LoVo (cell line): ENCODE measurements around the gene ASPDH.
A peak's percentile ranks its signal among the peaks of the same experiment; 100 is the strongest.

ENCODE experiments used
- DNase-seq: peaks from one replicate; pipeline ENCODE4 v3.0.0-alpha.2; 2016; ENCODE audit warnings: low spot score

Gene ASPDH

GRCh38 chr19:50513746-50514345 lies at the start of gene ASPDH:
Gene ASPDH, minus strand, starts transcription at chr19:50513913. Its CDS starts 90 bp downstream, at chr19:50513823.
- no peak for DNase-seq

- DNase-seq = no peak
Observed at GRCh38 chr19:50562996-50563395, 49.3 kb upstream of the ASPDH start.

GRCh38 chr19:50562329-50562728 lies 48.6 kb upstream of the ASPDH start:
- DNase-seq = no peak

- DNase-seq = no peak
Observed at GRCh38 chr19:50559636-50560035, 45.9 kb upstream of the ASPDH start.

DNA sequence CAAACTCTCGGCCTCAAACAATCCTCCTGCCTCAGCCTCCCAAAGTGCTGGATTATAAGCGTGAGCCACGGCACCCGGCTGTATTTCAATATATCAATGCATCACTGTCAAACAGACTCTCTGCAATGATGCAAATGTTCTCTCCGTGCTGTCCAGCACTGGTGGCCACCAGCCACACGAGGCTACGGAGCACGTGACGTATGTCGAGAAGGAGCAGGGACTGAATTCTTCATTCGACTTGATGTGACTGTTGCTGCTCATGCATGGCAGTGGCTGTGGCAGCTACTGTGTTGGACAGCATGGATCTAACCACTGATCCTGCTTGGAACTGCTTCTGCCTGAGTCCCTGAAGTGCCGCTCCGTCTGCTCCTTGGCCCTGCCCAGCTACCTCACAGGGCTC lies 44.7 kb upstream of the ASPDH start:
- DNase-seq = no peak

- DNase-seq = no peak
Observed at GRCh38 chr19:50558039-50558438, 44.3 kb upstream of the ASPDH start.

- peak; percentile 19 for DNase-seq
Observed at GRCh38 chr19:50557009-50557613, 43.4 kb upstream of the ASPDH start.

GRCh38 chr19:50556282-50557008 lies 42.7 kb upstream of the ASPDH start:
- DNase-seq = peak; percentile 72

DNA sequence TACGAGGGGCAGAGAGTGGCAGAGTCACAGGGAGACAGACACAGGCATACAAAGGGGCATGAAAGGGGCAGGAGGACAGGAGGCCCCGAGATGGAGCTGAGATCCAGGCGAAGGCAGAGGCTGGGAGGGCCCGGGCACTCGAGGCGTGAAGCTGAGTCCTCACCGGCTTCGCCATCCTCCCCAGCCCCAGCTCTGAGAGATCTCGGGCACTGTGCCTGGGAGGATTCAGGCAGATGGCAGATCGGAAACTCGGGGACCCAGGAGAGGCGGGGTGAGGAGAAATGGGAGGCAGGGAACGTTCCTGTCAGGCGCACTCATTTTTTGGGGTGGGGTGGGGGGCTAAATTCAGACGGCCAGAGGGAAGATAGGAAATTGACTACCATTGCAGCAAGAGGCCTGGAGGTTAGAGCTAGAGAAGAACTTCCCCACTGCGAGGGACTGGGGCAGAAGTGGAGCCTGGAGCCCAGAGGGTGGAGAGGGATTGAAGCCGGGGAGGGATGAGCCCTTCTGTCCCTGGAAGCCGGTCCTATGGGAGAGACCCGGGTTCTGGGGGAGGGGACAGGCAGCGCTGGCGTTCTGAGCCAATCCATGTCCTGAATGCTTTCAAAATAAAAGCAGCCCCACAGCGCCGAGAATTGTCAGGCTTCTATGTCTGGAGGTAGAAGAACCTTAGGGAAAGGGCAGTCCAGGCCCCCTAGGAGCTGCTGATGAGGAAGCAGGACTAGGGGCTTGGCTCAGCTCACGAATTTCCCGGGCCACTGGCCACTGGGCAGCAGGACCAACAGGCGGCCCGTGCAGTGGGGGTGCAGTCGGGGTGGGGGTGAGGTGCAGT lies 42.0 kb upstream of the ASPDH start:
- no peak for DNase-seq

DNA sequence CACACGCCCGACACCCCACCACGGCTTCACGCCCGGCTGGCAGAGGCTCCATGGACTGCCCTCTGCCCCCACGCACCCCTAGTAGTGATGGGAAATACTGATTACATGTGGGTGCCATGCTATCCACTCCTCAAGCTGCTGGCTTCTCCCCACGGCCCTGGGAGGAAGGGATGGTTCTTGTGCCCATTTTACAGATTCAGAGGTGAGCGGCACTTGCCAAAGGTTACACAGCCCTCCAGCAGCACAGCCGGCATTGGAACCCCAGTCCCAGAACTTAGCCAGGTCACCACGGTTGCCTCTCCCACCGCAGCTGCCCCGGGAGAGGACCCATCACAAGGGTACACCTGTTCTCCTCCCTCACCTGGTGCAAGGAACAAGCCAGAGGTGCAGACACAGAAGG lies 41.3 kb upstream of the ASPDH start:
- no peak for DNase-seq

GRCh38 chr19:50554212-50554611 lies 40.5 kb upstream of the ASPDH start:
- no peak for DNase-seq

GRCh38 chr19:50553134-50553703 lies 39.5 kb upstream of the ASPDH start:
- DNase-seq = no peak

GRCh38 chr19:50552540-50552939 lies 38.8 kb upstream of the ASPDH start:
- DNase-seq = no peak

DNA sequence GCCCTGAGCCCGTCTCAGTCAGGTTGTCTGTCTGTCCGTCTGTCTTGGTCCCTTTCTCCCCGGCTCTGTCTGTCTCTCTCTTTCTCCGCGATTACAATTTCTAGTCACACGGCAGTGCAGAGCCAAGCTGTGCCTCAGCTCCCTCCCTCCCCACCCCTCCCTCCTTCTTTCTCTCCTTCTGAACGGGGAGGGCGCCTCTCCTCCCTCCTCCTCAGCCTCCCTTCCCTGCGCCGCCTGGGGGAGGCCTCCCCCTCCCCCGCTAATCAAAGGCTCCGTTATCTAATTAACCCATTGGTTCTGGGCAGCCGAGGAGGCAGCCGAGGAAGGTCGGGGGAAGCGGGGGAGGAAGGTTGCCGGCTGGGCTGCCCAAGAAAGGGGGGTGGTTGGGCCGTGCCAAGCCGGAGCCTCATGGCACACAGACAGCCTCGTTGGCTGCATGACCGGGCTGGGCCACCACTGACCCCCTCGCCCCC lies 38.0 kb upstream of the ASPDH start:
- no peak for DNase-seq

DNA sequence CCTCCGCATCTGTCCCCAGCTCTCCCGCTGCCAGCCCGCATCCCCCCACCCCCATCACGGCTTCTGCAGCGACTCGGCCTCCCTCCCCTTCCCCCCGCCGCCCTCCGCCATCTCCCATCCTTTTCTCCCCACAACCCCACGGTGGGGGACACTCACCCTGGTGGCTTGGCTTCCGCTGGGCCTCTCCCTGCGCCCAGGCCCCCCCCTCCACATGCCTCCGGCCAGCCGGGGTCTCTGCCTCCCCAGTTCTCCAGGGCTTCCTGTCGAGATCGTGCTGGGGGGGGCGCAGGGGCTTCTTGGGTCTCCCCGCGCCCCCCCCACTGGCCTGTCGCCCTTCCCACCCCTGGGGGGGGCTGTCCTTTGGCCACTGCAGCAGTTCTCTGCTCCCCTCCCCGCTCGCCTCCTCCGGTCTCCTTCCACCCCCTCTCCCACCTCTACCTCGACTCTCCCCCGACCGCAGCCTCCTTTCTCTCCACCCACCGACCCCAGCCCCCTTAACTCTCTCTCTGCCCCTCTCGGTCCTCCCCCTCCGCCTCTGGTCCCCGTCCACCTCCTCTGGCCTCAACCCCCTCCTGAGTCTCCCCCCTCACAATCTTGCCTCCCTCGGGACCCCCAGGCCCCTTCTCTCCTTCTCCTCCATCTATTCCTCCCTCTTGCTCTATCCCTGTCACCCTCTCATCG lies 37.5 kb upstream of the ASPDH start:
- DNase-seq = no peak

- DNase-seq = no peak
Observed at GRCh38 chr19:50550594-50550966, 36.9 kb upstream of the ASPDH start.

GRCh38 chr19:50549927-50550593 lies 36.3 kb upstream of the ASPDH start:
- DNase-seq = no peak

DNA sequence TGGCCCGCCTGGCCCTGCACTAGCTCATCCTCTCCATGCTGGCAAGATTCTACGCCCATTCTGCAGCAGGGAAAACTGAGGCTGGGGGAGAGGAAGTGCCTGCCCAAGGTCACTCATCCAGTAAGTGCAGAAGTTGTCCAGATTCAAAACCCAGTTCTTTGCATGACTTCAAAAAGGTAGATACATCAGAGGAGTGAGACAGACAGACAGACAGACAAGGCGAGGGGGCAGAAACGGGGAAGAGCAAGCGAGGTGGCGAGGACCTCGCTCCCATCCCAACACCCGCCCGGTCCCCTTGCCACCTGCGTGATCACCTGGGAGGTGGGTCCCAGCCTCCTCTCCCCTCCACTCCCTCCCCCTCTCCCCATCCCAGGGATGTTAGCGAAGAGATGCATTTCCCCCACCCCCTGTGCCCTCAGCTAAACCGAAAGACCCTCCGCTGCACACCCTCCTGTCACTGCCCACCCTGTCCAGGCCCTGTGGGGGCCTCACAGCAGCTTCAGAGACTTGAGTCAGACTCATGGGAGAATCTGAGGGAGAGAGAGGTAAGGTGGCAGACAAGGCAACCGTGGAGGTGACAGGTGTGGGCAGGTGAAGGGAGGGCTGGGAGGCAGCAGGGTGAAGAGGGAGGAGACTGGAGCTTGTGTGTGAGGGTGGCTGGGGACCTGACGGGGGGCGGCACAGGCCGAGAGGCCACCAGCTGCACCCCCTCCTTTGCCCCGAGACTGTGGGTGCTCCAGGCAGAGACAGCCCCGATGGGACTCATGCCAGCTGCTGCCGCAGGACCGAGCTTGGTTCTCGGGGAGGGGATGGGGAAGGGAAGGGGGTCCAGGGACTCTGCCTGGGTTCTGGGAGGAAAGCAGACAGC lies 35.6 kb upstream of the ASPDH start:
- no peak for DNase-seq

DNA sequence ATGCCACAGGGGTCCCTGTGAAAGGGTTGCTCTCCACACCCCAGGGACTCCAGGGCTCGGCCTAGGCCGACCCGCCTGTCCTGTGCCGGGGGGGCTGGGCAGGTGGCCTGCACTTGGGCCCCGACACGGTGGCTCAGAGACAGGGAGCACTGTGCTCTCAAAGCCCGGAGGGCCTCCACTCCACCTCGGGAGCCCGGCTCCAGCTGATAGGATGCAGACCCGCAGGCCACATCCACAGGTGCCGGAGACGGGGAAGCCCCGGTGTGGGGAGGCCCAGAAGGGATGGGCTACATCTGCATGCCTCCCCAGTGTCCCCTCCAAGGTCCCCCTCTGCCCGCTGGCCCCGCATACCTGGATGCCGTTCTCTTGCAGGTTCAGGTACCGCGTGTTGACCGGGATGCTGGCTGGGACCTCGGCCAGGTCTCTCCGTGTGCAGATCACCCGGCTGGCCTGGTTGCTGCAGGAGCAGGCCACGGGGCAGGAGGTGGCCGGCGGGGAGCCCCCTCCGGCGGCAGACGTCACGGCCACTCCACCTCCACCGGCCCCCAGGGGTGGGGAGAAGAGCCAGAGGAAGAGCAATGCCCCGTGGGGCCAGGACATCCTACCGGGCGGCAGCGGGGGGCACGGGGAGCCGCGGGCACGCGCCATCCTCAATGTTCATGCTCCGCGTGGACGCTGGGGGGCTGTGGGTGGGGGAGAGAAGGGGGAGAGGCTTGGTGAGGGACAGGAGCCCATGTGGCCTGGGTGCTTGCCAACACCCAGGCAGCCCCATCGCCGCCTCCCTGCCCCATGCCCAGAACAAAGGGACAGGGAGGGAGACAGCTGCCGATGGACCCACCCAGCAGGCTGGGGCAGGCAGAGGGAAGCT lies 34.7 kb upstream of the ASPDH start:
- DNase-seq = no peak
